ENCODE data around the gene COA1. TPM values are rescaled to one million over a fixed set of nuclear protein-coding genes. Genes with fewer than 3 reads are reported as not detected.
A peak's percentile ranks its signal among the peaks of the same experiment; 100 is the strongest.

The COA1 gene
- total and polyA plus RNA-seq, 3 donors from 2014 or later = 36.4 to 80.5 (median 75.7) TPM

- Histone ChIP-seq H3K4me1 (no peaks in the 10 kb centered on the region), H3K9me3 (no peaks in the 10 kb centered on the region), H3K36me3 (ENCODE audit: low read depth, missing control alignments) (no peaks in the 10 kb centered on the region), H3K27ac (peak overlapping the region in 1 of 2 donors; percentile 42), H3K4me3 (no peak overlapping the region), H3K27me3 (no peaks in the 10 kb centered on the region)
- TF ChIP-seq CTCF (IDR thresholded peaks at IDR 0.05) (no peak), POLR2A (IDR thresholded peaks at IDR 0.05) (no peak)
- 92 to 98% methylated on average over 3 of the region's 3 CpGs for WGBS, 2 donors
- intact Hi-C loops (cut with DNase I; ENCODE audit: low total_unique reads) = no loop called here
- DNase-seq = no peak
Observed at GRCh38 chr7:43640679-43641078, 88.6 kb downstream of the COA1 start.

- DNase-seq = peak; percentile 33
- TF ChIP-seq POLR2A (IDR thresholded peaks at IDR 0.05) = no peak
- TF ChIP-seq CTCF (IDR thresholded peaks at IDR 0.05) = no peak
- intact Hi-C loops (cut with DNase I; ENCODE audit: low total_unique reads) = no loop called here
- no peaks in the 10 kb centered on the region for H3K36me3 ChIP-seq (ENCODE audit: low read depth, missing control alignments)
- no peaks in the 10 kb centered on the region for H3K9me3 ChIP-seq
- no peak overlapping the region for H3K4me3 ChIP-seq
- peak overlapping the region in 1 of 2 donors; percentile 42 for H3K27ac ChIP-seq
- H3K4me1 ChIP-seq = no peaks in the 10 kb centered on the region
- no peaks in the 10 kb centered on the region for H3K27me3 ChIP-seq
- WGBS, 2 donors = 33 to 45% methylated on average over 6 of the region's 6 CpGs
Observed at GRCh38 chr7:43639858-43640491, 89.3 kb downstream of the COA1 start.

GRCh38 chr7:43637114-43637806 lies 92.1 kb downstream of the COA1 start:
- H3K36me3 ChIP-seq (ENCODE audit: low read depth, missing control alignments) = no peaks in the 10 kb centered on the region
- WGBS, 2 donors = 75% methylated on average over 4 of the region's 4 CpGs
- no peak for TF ChIP-seq POLR2A (IDR thresholded peaks at IDR 0.05)
- no peak for TF ChIP-seq CTCF (IDR thresholded peaks at IDR 0.05)
- H3K4me3 ChIP-seq = no peak overlapping the region
- H3K9me3 ChIP-seq = no peaks in the 10 kb centered on the region
- DNase-seq = no peak
- no peaks in the 10 kb centered on the region for H3K27me3 ChIP-seq
- intact Hi-C loops (cut with DNase I; ENCODE audit: low total_unique reads) = no loop called here
- H3K4me1 ChIP-seq = no peaks in the 10 kb centered on the region
- H3K27ac ChIP-seq = no peak overlapping the region

GRCh38 chr7:43636093-43636492 lies 93.2 kb downstream of the COA1 start:
- WGBS, 2 donors = 83 to 90% methylated on average over 6 of the region's 6 CpGs
- intact Hi-C loops (cut with DNase I; ENCODE audit: low total_unique reads) = no loop called here
- no peak overlapping the region for H3K4me3 ChIP-seq
- H3K27ac ChIP-seq = no peak overlapping the region
- no peak for TF ChIP-seq CTCF (IDR thresholded peaks at IDR 0.05)
- TF ChIP-seq POLR2A (IDR thresholded peaks at IDR 0.05) = no peak
- H3K9me3 ChIP-seq = no peaks in the 10 kb centered on the region
- no peaks in the 10 kb centered on the region for H3K27me3 ChIP-seq
- no peaks in the 10 kb centered on the region for H3K36me3 ChIP-seq (ENCODE audit: low read depth, missing control alignments)
- DNase-seq = no peak
- no peaks in the 10 kb centered on the region for H3K4me1 ChIP-seq

Data from testis (tissue), 3 donors.